ENCODE measurements around the gene SEMA5A. TPM values are rescaled to one million over a fixed set of nuclear protein-coding genes. Genes with fewer than 3 reads are reported as not detected.

SEMA5A gene
- total RNA-seq, 3 donors from 2014 or later: 0.03 to 0.26 (median 0.14) TPM

DNA sequence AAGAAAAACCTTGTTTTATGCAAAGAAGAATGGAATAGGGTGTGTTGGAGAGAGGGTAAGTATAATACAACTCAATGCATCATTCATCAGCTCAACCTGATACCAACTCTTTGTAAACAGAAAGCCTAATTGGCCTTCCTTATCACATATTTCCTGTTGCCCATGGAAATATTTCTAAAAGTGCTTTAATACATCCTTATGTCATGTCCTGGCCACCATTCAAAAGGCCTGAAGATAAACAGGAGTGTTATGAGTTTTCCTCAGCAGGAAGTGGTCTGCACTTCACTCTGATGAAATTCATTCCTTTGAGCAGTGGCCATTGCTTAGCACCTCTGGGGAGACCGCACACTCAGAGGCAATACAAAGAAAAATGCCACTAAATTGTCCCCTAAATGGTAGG is 511.2 kb downstream of the SEMA5A start:
- DNase-seq (no peak), ATAC-seq (no peak)
- H3K4me1 Mint-ChIP-seq (ENCODE audit: low read depth): no peaks in the 10 kb centered on the region
- no peak overlapping the region for H3K4me3 Mint-ChIP-seq
- H3K27me3 Mint-ChIP-seq (ENCODE audit: low read depth): no peaks in the 10 kb centered on the region
- H3K36me3 Mint-ChIP-seq (ENCODE audit: insufficient read depth): no peaks in the 10 kb centered on the region
- no peaks in the 10 kb centered on the region for H3K9me3 Mint-ChIP-seq

DNA sequence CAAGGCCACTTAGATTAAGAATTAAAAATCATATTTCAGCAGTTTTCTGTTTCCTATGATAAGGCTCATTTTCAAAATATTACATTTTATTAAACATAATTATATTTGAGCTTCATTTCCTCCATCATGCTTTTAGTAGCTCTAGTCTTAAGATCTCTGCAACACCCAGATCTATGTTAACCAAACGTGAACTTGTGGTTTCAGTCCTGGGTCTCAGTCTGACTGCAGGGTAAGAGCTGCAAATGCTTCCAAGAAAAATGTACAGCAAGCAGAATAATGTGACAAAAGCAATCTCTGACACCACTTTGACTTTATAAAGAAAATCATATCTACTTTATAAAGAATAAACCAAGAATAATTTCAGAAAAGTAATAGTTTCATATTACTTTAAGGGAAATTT is 512.4 kb downstream of the SEMA5A start:
- DNase-seq (no peak), ATAC-seq (no peak)
- Mint-ChIP-seq H3K27me3 (ENCODE audit: low read depth) (no peaks in the 10 kb centered on the region), H3K4me1 (ENCODE audit: low read depth) (no peaks in the 10 kb centered on the region), H3K9me3 (peaks cover 3% of the 10 kb centered on the region), H3K36me3 (ENCODE audit: insufficient read depth) (no peaks in the 10 kb centered on the region), H3K4me3 (no peak overlapping the region)

DNA sequence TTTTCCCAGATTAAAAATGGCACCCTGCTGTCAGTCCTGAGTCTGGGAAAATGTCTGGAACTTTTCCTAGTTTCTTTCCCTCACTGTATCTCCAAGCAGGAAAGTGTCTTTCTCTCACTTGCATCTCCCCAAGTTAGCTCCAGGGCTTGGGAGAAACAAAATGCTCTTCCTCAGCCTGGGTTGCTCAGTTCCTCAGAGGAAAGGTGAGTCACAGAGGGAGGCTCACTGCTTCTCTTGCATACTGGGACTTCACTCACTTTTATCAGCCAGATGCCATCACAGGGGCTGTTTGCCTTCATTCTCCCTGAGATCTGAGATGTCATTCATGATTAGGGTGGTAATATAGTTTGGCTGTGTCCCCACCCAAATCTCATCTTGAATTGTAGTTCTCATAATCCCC is 519.9 kb downstream of the SEMA5A start:
- Mint-ChIP-seq H3K9me3 (peaks cover 46% of the 10 kb centered on the region), H3K4me1 (ENCODE audit: low read depth) (no peaks in the 10 kb centered on the region), H3K4me3 (no peak overlapping the region), H3K36me3 (ENCODE audit: insufficient read depth) (no peaks in the 10 kb centered on the region), H3K27me3 (ENCODE audit: low read depth) (no peaks in the 10 kb centered on the region)
- DNase-seq (no peak), ATAC-seq (no peak)

DNA sequence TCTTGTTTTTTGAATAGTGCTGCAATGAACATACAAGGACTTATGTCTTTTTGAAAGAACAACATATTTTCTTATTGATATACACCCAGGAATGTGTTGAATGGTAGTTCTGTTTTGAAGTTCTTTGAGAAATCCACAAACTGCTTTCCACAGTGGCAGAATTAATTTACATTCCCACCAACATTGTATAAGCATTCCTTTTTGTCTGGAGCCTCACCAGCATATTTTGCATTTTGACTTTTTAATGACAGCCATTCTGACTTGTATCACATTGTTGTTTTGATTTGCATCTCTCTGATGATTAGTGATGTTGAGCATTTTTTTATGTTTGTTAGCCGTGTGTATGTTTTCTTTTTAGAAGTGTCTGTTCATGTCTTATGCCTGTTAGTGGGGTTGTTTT is 524.9 kb downstream of the SEMA5A start:
- Mint-ChIP-seq H3K4me1 (ENCODE audit: low read depth) (no peaks in the 10 kb centered on the region), H3K36me3 (ENCODE audit: insufficient read depth) (no peaks in the 10 kb centered on the region), H3K27me3 (ENCODE audit: low read depth) (no peaks in the 10 kb centered on the region), H3K9me3 (peaks cover 37% of the 10 kb centered on the region), H3K4me3 (no peak overlapping the region)
- ATAC-seq (no peak), DNase-seq (no peak)

DNA sequence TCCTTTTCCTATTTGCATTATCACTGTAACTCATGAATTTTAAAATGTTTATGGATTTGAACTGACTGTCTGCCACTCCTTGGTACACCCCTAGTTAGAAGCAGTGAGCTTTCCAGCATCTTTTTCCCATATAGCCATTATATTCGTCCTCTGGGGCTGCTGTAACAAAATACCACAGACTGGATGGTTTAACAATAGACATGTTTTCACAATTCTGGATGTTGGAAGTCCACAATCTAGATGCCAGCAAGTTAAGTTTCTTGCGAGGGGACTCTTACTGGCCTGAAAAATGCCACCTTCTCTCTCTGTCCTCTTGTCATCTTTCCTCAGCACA is 530.0 kb downstream of the SEMA5A start:
- H3K9me3 Mint-ChIP-seq: peaks cover 9% of the 10 kb centered on the region
- no peak for ATAC-seq
- no peak overlapping the region for H3K4me3 Mint-ChIP-seq
- H3K4me1 Mint-ChIP-seq (ENCODE audit: low read depth): no peaks in the 10 kb centered on the region
- no peaks in the 10 kb centered on the region for H3K27me3 Mint-ChIP-seq (ENCODE audit: low read depth)
- no peak for DNase-seq
- H3K36me3 Mint-ChIP-seq (ENCODE audit: insufficient read depth): no peaks in the 10 kb centered on the region

DNA sequence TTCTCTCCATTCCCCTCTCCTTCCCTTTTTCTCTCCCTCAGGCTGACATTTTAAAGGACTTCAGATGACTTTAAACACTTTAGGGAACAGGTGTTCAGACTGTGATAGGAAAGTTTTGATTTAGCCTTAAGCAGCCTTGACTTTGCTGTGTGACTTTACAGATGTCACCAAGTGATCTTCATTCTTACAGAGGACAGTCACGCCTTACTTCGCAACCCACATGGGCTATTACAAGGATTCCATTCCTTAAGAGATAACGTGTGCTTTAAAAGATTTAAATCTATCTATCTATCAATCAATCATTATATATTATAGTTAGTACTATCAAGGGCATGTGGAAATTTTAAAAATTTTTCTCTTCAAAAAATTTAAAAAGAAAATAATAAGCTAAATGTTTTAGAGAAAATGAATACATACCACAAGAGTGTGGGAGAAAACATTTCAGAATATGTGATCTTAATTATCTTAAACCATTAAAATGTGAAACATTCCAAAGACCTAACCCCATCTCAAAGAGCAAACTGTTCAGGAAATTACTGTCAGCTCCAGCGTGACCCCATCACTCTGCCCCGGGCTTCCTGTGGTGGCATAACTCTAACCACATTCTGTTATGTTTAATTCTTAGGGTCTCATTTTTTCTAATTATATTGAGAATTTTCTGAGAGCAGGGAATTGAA is 530.5 kb downstream of the SEMA5A start:
- Mint-ChIP-seq H3K27me3 (ENCODE audit: low read depth) (no peaks in the 10 kb centered on the region), H3K4me3 (no peak overlapping the region)
- no peak for ATAC-seq

DNA sequence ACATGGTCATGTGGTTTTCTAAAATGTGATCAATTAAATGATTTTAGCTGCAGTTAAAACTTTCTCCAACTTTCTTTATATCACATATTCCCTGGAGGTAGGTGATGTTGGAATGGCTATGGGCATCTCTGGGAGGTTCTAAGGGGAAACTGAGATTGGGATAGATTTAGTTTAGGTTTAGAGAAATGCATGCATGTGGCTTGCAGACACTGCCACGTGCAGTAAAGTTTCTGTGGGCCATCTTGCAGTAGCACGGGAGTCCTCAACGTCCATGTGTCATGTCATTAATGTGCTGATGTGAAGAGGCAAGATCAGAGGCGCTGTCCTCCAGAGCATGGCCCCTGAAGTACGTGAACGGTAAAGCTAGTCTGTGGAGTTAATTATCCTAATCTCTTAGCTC is 532.7 kb downstream of the SEMA5A start:
- Mint-ChIP-seq H3K4me1 (ENCODE audit: low read depth) (no peaks in the 10 kb centered on the region), H3K27me3 (ENCODE audit: low read depth) (no peaks in the 10 kb centered on the region), H3K36me3 (ENCODE audit: insufficient read depth) (no peaks in the 10 kb centered on the region), H3K4me3 (no peak overlapping the region), H3K9me3 (peaks cover 14% of the 10 kb centered on the region)
- no peak for DNase-seq
- ATAC-seq: no peak

More for the DNA sequence above, 530.5 kb downstream of the SEMA5A start:
- no peak for DNase-seq
- Mint-ChIP-seq H3K9me3 (peaks cover 6% of the 10 kb centered on the region), H3K36me3 (ENCODE audit: insufficient read depth) (no peaks in the 10 kb centered on the region), H3K4me1 (ENCODE audit: low read depth) (no peaks in the 10 kb centered on the region)

DNA sequence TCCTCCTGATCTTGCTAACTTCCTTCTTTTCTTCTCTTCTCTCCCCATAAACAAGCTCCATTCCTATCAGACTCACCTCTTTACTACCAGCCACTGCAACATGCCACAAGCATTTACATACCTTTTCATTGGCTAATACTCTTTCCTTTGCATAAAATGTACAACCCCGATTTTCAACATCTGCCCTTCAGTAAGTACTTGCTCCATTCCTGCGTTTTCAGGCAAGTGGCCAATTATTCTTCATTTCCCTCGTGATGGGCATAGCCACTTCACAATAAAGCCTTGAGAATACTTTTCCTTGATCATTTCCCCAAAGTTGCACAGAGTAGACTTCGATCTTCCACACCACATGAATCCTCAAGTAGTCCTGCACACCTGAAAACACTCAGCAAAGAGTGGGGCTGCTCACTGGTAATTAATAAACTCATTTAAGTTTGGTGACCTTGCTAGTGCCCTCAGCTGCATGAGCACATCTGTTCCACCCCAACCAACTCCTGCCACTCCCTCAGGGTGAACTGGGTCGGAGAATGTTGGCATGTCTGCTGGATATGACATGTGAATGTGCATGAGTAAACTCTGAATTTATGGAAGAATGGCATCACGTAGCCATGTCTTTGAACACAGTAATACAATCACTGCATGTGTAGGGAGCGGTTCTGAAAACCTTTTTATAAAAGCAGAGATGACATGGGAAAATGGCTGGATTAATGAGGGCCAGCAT is 535.8 kb downstream of the SEMA5A start:
- ATAC-seq: no peak
- H3K4me3 Mint-ChIP-seq: no peak overlapping the region
- H3K27me3 Mint-ChIP-seq (ENCODE audit: low read depth): no peaks in the 10 kb centered on the region
- no peak for DNase-seq
- peaks cover 24% of the 10 kb centered on the region for H3K9me3 Mint-ChIP-seq
- no peaks in the 10 kb centered on the region for H3K36me3 Mint-ChIP-seq (ENCODE audit: insufficient read depth)
- no peaks in the 10 kb centered on the region for H3K4me1 Mint-ChIP-seq (ENCODE audit: low read depth)

DNA sequence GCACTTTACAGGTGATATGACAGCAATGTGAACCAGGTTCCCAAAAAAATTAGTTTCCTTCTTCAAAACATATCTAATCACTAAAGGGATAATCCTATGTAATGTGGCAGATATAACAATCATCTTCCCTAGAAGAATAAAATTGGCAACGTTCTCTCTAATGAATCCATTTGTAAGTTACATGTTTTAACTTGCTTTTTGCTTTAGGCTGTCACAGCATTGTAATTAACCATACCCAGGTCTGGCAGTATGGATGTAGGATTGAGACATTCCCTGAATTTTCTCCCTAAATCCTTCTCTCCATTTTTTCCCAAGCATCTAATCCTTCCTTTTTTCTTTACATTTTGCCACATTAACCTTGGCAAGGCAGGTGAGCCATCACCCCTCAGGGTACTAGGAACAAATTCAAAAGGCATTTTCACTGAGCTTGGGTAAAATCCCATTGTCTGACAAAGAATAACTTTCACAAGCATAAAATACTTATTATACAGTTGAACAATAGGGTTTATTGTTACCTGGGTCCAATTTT is 548.3 kb downstream of the SEMA5A start:
- no peaks in the 10 kb centered on the region for H3K4me1 Mint-ChIP-seq (ENCODE audit: low read depth)
- H3K9me3 Mint-ChIP-seq: peaks cover 10% of the 10 kb centered on the region
- no peaks in the 10 kb centered on the region for H3K36me3 Mint-ChIP-seq (ENCODE audit: insufficient read depth)
- H3K4me3 Mint-ChIP-seq: no peak overlapping the region
- H3K27me3 Mint-ChIP-seq (ENCODE audit: low read depth): no peaks in the 10 kb centered on the region
- DNase-seq: no peak
- ATAC-seq: no peak

DNA sequence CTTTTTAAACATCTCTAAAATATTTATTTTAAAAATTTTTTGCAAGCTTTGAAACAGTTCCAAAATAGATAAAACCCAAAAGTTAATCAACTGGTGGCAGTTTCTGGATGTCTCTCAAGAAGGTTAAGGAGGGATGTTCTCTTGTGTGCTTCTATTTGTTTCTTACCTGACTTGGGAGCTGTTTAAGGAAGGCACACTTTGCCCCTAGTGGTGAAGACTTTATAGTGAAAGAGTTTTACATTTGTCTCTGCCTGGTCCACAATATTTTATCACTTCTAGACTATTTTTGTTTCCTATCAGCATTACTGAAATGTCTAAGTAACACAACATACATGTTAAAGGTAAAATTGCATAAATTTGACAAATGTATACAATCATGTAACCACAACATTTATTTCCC is 552.8 kb downstream of the SEMA5A start:
- no peak overlapping the region for H3K4me3 Mint-ChIP-seq
- no peaks in the 10 kb centered on the region for H3K36me3 Mint-ChIP-seq (ENCODE audit: insufficient read depth)
- H3K27me3 Mint-ChIP-seq (ENCODE audit: low read depth): no peaks in the 10 kb centered on the region
- ATAC-seq (no peak), DNase-seq (no peak)
- peaks cover 13% of the 10 kb centered on the region for H3K9me3 Mint-ChIP-seq
- H3K4me1 Mint-ChIP-seq (ENCODE audit: low read depth): no peaks in the 10 kb centered on the region

Other genes with a start within 250 kb of the SEMA5A start
- not detected for gene TAS2R1, start 84.3 kb upstream of the SEMA5A start, total RNA-seq

Measured in activated T-cell treated with anti-CD3 and anti-CD28 coated beads, Interleukin-2, amount 50 U/mL, for 4 hours (primary cell).